Heart right ventricle (tissue), 16 donors: ENCODE results near the gene ATXN7L1. TPM values are rescaled to one million over a fixed set of nuclear protein-coding genes. Genes with fewer than 3 reads are reported as not detected.

Experiments used
- ATAC-seq, 8 donors: fragments of 200-7000 bp; cut with Tn5 transposase; one replicate each; pipeline ENCODE4 v1.9.1; 2020; ENCODE audit warnings: mild to moderate bottlenecking in 8 of 8, moderate library complexity in 8 of 8, moderate number of reproducible peaks in 1 of 8
- DNase-seq, 2 donors: peaks; one replicate each; pipeline ENCODE4 v3.0.0-alpha.2; 2020
- H3K27ac ChIP-seq, 10 donors: fragments of 200-600 bp; sonication (generic) in 2 of 10; one replicate each; pipeline versions ENCODE4 v1.5.0 to v1.8.0; 2020 to 2022; ENCODE audit warnings: mild to moderate bottlenecking in 3 of 10
- H3K27me3 ChIP-seq, 7 donors: fragments of 200-600 bp; one replicate each; pipeline ENCODE4 v1.8.0; 2021 to 2022; ENCODE audit warnings: mild to moderate bottlenecking in 2 of 7
- H3K36me3 ChIP-seq, 9 donors: fragments of 200-600 bp; sonication (generic) in 1 of 9; one replicate each; pipeline versions ENCODE4 v1.5.0 to v1.8.0; 2020 to 2022; ENCODE audit warnings: mild to moderate bottlenecking in 2 of 9
- H3K4me1 ChIP-seq, 9 donors: fragments of 200-600 bp; sonication (generic) in 1 of 9; one replicate each; pipeline versions ENCODE4 v1.5.0 to v1.8.0; 2020 to 2022; ENCODE audit warnings: mild to moderate bottlenecking in 4 of 9
- H3K4me3 ChIP-seq, 10 donors: fragments of 200-600 bp; sonication (generic) in 2 of 10; one replicate each; pipeline versions ENCODE4 v1.5.0 to v1.8.0; 2020 to 2022; ENCODE audit warnings: mild to moderate bottlenecking in 7 of 10, moderate library complexity in 2 of 10
- H3K9me3 ChIP-seq, 11 donors: fragments of 200-600 bp in 10 of 11; sonication (generic) in 2 of 11; one replicate each; pipeline versions ENCODE4 v1.5.0 to v1.8.0; 2013 to 2022; ENCODE audit warnings: mild to moderate bottlenecking in 2 of 11, control low read depth in 1 of 11, moderate library complexity in 1 of 11
- WGBS, 2 donors: extraction: QIAGEN DNeasy Blood & Tissue Kit; methylation state at CpG; one replicate each; pipeline ENCODE4 v1.1.7; 2013; ENCODE audit warnings: inconsistent platforms in 1 of 2; 5-methylcytosine and 5-hydroxymethylcytosine counted together
- intact Hi-C, 10 donors: fragments of 100-400 bp; cut with DNase I; formaldehyde crosslinking; loops; one replicate each; pipeline versions ENCODE4 v1.11.1 to v1.14.2; 2022
- polyA plus RNA-seq, 2 donors: library from polyadenylated mRNA; stranded (reverse); fragments of 200-250 nt; gene quantifications; one replicate each; pipeline ENCODE4 v1.2.3, GENCODE V29; 2013
- total RNA-seq, 10 donors: library from RNA; stranded (reverse); fragmentation: NEBNext Ultra II Directional in 3 of 10; extraction: Animal tissue kit (Norgen Biotek cat#: 25700) in 3 of 10; gene quantifications; one replicate each; pipeline versions ENCODE4 v1.2.1 to v1.2.4, GENCODE V29; 2021 to 2023
- TF ChIP-seq, protein P1 (sequence below), 9 donors: fragments of 200-600 bp; sonication (generic) in 2 of 9; IDR thresholded peaks; one replicate each; pipeline versions ENCODE4 v1.5.0 to v1.8.0; 2021 to 2022; ENCODE audit warnings: antibody characterized with exemption in 9 of 9, mild to moderate bottlenecking in 5 of 9, moderate library complexity in 1 of 9
- donor health status: Arrhythmogenic right ventricular cardiomyopathy.
- donor health status: ischemic (EF 13 %, LVEDD 7.1; RV severe dilation, severe dysfunction).
- donor health status: healthy with polysubstance abuse.
- donor health status: DM: no; HTN: yes; CAD: no.
- donor health status: DM: no; HTN: no; CAD: no.
- donor health status: ischemic (EF 25% LVEDD 6.9; RV normal size, moderate dysfunction).
- donor health status: ischemic (EF 25% LVEDD 5.7; RV mildly dilated, moderate dysfunction).
- donor health status: healthy.
- donor health status: DM: yes; HTN: yes; CAD: no.
- donor health status: Ischemic cardiomyopathy.
- donor health status: ischemic (EF 35%, LVEDD 5.7; RV mildly dilated, moderate dysfunction).
- donor health status: nonischemic (EF 11% LVEDD 7.7; RV severe dilation, severe dysfunction).
- donor health status: DM: yes; HTN: yes; CAD: no.
- donor health status: PGD.
- donor health status: ischemic (EF 29% LVEDD 5.4; RV normal size, mild dysfunction).
- donor health status: nonischemic (EF 23%, LVEDD 6.1; RV moderate dilation, normal function).

The ATXN7L1 gene
- total and polyA plus RNA-seq, 12 donors, result 1.7 to 7.2 (median 5.4) TPM

GRCh38 chr7:105675934-105676371, 200.4 kb downstream of the ATXN7L1 start:
- WGBS, 2 donors, result 46 to 68% methylated on average over 8 of the region's 8 CpGs
- H3K36me3 ChIP-seq, result no peaks in the 10 kb centered on the region
- H3K27me3 ChIP-seq, result no peaks in the 10 kb centered on the region
- DNase-seq (peak; percentile 49 to 71), ATAC-seq (peak in 3 of 8 donors; percentile 26 to 47 (median 46))
- TF ChIP-seq, protein P1, sequence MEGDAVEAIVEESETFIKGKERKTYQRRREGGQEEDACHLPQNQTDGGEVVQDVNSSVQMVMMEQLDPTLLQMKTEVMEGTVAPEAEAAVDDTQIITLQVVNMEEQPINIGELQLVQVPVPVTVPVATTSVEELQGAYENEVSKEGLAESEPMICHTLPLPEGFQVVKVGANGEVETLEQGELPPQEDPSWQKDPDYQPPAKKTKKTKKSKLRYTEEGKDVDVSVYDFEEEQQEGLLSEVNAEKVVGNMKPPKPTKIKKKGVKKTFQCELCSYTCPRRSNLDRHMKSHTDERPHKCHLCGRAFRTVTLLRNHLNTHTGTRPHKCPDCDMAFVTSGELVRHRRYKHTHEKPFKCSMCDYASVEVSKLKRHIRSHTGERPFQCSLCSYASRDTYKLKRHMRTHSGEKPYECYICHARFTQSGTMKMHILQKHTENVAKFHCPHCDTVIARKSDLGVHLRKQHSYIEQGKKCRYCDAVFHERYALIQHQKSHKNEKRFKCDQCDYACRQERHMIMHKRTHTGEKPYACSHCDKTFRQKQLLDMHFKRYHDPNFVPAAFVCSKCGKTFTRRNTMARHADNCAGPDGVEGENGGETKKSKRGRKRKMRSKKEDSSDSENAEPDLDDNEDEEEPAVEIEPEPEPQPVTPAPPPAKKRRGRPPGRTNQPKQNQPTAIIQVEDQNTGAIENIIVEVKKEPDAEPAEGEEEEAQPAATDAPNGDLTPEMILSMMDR (IDR thresholded peaks at IDR 0.05), result no peak
- intact Hi-C loops, result loop anchor here in 2 of 10 donors (10.0 kb wide), 2 partner anchors 69 to 199 kb away; partner anchors contain the start of gene ATXN7L1 (in 1 of the 2)
- no peaks in the 10 kb centered on the region for H3K9me3 ChIP-seq
- peak overlapping the region in 1 of 10 donors; percentile 59 for H3K27ac ChIP-seq
- no peak overlapping the region for H3K4me3 ChIP-seq
- H3K4me1 ChIP-seq, result peaks cover 0 to 76% (median 47%) of the 10 kb centered on the region in 9 donors

DNA sequence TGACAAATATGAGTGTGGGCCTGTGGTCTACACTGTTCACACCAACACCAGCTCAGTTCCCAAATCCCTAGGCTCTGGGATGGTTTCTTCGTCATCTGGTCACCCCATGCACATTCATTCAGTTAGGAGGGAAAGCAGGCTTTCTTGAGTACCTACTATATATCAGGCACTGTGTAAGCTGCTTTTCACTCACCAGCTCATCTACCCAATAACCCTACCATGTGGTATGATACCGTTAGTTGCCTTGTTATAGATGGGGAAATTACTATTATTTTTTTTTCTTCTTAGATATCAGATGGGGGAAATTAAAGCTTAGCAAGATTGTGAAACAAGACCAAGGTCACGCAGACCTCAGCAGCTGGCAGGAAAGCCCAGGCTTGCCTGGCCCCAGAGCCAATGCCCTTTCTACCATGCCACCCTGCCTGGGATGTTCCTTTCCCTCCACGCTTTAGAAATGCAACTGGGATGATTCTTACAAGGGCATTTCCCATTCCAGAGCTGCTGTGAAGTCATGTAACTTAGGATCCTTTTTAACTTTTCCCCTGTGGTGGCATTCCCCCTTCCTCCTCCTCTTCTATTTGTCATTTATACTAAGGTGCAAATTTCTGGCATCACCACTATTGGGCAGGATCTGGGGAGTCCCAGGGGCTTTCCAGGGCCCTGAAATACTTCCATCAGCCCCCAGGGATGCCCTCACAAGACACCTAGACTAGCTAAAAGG, 202.0 kb downstream of the ATXN7L1 start:
- TF ChIP-seq, protein P1 (IDR thresholded peaks at IDR 0.05), result no peak
- no peak for DNase-seq
- WGBS, 2 donors, result 54 to 91% methylated on average over 4 of the region's 4 CpGs
- Histone ChIP-seq H3K36me3 (no peaks in the 10 kb centered on the region), H3K4me3 (no peak overlapping the region), H3K4me1 (peaks cover 0 to 62% (median 38%) of the 10 kb centered on the region in 9 donors), H3K27ac (peak overlapping the region in 1 of 10 donors; percentile 8), H3K9me3 (no peaks in the 10 kb centered on the region), H3K27me3 (no peaks in the 10 kb centered on the region)
- intact Hi-C loops, result loop anchor here in 3 of 10 donors (5.0 to 10.0 kb wide), 3 partner anchors 38 to 200 kb away; partner anchors contain the start of gene ATXN7L1 (in 1 of the 3)
- ATAC-seq, result peak in 1 of 8 donors; percentile 42

DNA sequence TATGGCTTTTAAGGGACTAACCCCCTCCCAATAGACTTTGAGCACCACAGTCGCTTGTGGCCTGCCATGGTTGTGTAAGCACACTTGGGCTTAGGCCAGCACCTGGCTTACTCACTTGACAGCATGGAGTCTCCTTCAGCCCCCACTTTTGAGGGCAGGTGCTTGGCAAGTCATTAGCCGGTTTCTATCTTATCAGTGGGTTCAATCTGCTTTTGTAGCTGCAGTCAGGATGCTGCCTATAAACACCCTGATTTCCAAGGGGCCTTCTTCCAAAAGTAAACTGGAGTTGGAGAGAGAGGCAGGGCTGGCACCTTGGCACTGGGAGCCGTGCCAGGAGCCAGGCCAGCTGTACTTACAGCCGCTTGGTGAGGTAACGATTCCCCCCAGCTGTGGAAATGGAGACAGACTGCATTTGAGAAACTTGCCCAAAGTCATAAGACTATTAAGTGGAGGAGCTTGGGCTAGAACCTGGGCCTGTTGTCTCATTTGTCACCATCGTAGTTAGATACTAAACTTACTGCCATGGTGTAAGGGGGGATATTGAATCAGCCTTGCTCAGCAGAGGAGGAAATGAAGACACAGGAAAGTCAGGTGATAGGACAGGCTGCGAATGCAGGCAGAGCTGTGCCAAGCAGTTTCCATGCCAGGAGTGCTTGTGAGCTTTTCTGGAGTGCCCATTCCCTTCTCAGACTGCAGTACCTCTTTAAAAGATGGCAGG, 202.9 kb downstream of the ATXN7L1 start:
- H3K4me3 ChIP-seq, result no peak overlapping the region
- peak in 7 of 8 donors; percentile 39 to 74 (median 50) for ATAC-seq
- H3K36me3 ChIP-seq, result no peaks in the 10 kb centered on the region
- intact Hi-C loops, result loop anchor here in 3 of 10 donors (5.0 to 10.0 kb wide), 3 partner anchors 39 to 201 kb away; partner anchors contain the start of gene ATXN7L1 (in 1 of the 3)
- H3K4me1 ChIP-seq, result peaks cover 0 to 54% (median 34%) of the 10 kb centered on the region in 9 donors
- H3K27me3 ChIP-seq, result no peaks in the 10 kb centered on the region
- WGBS, 2 donors, result 40 to 56% methylated on average over 7 of the region's 7 CpGs
- TF ChIP-seq, protein P1 (IDR thresholded peaks at IDR 0.05), result no peak
- peak in 1 of 2 donors; percentile 34 for DNase-seq
- H3K27ac ChIP-seq, result peak overlapping the region in 3 of 10 donors; percentile 7 to 10 (median 8)
- H3K9me3 ChIP-seq, result no peaks in the 10 kb centered on the region

GRCh38 chr7:105672801-105673200, 203.6 kb downstream of the ATXN7L1 start:
- TF ChIP-seq, protein P1 (IDR thresholded peaks at IDR 0.05), result no peak
- DNase-seq (no peak), ATAC-seq (no peak)
- peaks cover 0 to 47% (median 27%) of the 10 kb centered on the region in 9 donors for H3K4me1 ChIP-seq
- H3K27me3 ChIP-seq, result no peaks in the 10 kb centered on the region
- intact Hi-C loops, result loop anchor here in 3 of 10 donors (5.0 to 10.0 kb wide), 3 partner anchors 40 to 202 kb away; partner anchors contain the start of gene ATXN7L1 (in 1 of the 3)
- no peak overlapping the region for H3K27ac ChIP-seq
- 79 to 94% methylated on average over 2 of the region's 2 CpGs for WGBS, 2 donors
- no peak overlapping the region for H3K4me3 ChIP-seq
- H3K9me3 ChIP-seq, result no peaks in the 10 kb centered on the region
- no peaks in the 10 kb centered on the region for H3K36me3 ChIP-seq
